ENCODE data around the gene ZSWIM4.

The ZSWIM4 gene

GRCh38 chr19:13814550-13814949 lies 19.3 kb downstream of the ZSWIM4 start:
- DNase-seq: no peak

GRCh38 chr19:13817018-13817614 lies 21.9 kb downstream of the ZSWIM4 start:
- peak; percentile 32 to 38 for DNase-seq

- peak; percentile 67 to 71 for DNase-seq
Observed at GRCh38 chr19:13817615-13818371, 22.6 kb downstream of the ZSWIM4 start.

GRCh38 chr19:13819238-13819637 lies 24.0 kb downstream of the ZSWIM4 start:
- peak in 1 of 2 donors; percentile 6 for DNase-seq

- no peak for DNase-seq
Observed at GRCh38 chr19:13821292-13821691, 26.0 kb downstream of the ZSWIM4 start.

- DNase-seq: no peak
Observed at GRCh38 chr19:13823256-13823655, 28.0 kb downstream of the ZSWIM4 start.

GRCh38 chr19:13823901-13824300 lies 28.7 kb downstream of the ZSWIM4 start:
- DNase-seq: no peak

- no peak for DNase-seq
Observed at GRCh38 chr19:13824703-13825102, 29.5 kb downstream of the ZSWIM4 start.

GRCh38 chr19:13825489-13826441 lies 30.5 kb downstream of the ZSWIM4 start:
- DNase-seq: peak in 1 of 2 donors; percentile 21

GRCh38 chr19:13826652-13827235 lies 31.5 kb downstream of the ZSWIM4 start:
- no peak for DNase-seq

- DNase-seq: peak in 1 of 2 donors; percentile 19
Observed at GRCh38 chr19:13827656-13828055, 32.4 kb downstream of the ZSWIM4 start.

GRCh38 chr19:13830114-13830740 lies 35.0 kb downstream of the ZSWIM4 start:
- DNase-seq: peak; percentile 66 to 72

GRCh38 chr19:13830741-13831536 lies 35.7 kb downstream of the ZSWIM4 start:
- peak; percentile 77 to 79 for DNase-seq

GRCh38 chr19:13831537-13832467 lies 36.6 kb downstream of the ZSWIM4 start:
- DNase-seq: peak; percentile 71 to 75

- peak; percentile 96 for DNase-seq
Observed at GRCh38 chr19:13833330-13834243, 38.3 kb downstream of the ZSWIM4 start.

GRCh38 chr19:13834244-13835069 lies 39.2 kb downstream of the ZSWIM4 start:
- DNase-seq: peak in 1 of 2 donors; percentile 42

GRCh38 chr19:13835791-13836723 lies 40.8 kb downstream of the ZSWIM4 start:
- DNase-seq: peak; percentile 69 to 73

Data from CD4-positive, alpha-beta T cell treated with Interleukin-1 beta for 1 hour (primary cell).